Measurements from ENCODE around the gene DENND6B.

DNA sequence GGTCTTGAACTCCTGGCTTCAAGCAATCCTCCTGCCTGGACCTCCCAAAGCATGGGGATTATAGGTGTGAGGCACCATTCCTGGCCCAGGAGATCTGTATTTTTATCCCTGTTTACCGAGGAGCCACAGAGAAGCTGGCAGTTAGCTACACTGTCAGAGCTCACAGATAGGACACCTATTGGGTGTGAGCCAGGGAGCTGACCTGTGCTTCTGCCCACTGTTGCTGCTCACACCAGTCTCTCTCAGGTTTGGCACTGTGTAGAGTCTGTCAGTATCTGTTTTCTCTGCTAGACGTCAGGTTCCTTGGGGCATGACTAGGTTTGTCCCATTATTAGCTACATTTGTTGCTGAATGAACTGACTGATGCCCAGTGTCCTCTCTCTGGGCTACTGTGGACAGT, 33.8 kb upstream of the DENND6B start:
- TF ChIP-seq, protein P1, sequence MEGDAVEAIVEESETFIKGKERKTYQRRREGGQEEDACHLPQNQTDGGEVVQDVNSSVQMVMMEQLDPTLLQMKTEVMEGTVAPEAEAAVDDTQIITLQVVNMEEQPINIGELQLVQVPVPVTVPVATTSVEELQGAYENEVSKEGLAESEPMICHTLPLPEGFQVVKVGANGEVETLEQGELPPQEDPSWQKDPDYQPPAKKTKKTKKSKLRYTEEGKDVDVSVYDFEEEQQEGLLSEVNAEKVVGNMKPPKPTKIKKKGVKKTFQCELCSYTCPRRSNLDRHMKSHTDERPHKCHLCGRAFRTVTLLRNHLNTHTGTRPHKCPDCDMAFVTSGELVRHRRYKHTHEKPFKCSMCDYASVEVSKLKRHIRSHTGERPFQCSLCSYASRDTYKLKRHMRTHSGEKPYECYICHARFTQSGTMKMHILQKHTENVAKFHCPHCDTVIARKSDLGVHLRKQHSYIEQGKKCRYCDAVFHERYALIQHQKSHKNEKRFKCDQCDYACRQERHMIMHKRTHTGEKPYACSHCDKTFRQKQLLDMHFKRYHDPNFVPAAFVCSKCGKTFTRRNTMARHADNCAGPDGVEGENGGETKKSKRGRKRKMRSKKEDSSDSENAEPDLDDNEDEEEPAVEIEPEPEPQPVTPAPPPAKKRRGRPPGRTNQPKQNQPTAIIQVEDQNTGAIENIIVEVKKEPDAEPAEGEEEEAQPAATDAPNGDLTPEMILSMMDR (IDR thresholded peaks at IDR 0.05) = no peak
- no peak for TF ChIP-seq POLR2A (IDR thresholded peaks at IDR 0.05)
